Heart left ventricle (tissue), 16 donors: ENCODE measurements around the gene CDH12. TPM values are rescaled to one million over a fixed set of nuclear protein-coding genes. Genes with fewer than 3 reads are reported as not detected.
"Not testable (repeated sequence)": the region's sequence is repeated elsewhere in the genome, so short reads cannot be mapped to it uniquely, and the experiment has no call there.

Experiments
- ATAC-seq, 4 donors: fragments of 200-7000 bp; cut with Tn5 transposase; one replicate each; pipeline ENCODE4 v1.9.1; 2020 to 2022; ENCODE audit warnings: moderate library complexity in 4 of 4, mild to moderate bottlenecking in 3 of 4, moderate number of reproducible peaks in 1 of 4
- DNase-seq, 5 donors: peaks; one replicate each; pipeline ENCODE4 v3.0.0-alpha.2; 2020
- H3K27ac ChIP-seq, 12 donors: fragments of 200-600 bp; sonication (generic) in 4 of 12; one replicate each; pipeline versions ENCODE4 v1.5.0 to v1.8.0; 2016 to 2022; ENCODE audit warnings: mild to moderate bottlenecking in 2 of 12
- H3K27me3 ChIP-seq, 9 donors: fragments of 200-600 bp; sonication (generic) in 2 of 9; one replicate each; pipeline versions ENCODE4 v1.5.1 to v1.8.0; 2016 to 2022; ENCODE audit warnings: mild to moderate bottlenecking in 3 of 9
- H3K36me3 ChIP-seq, 9 donors: fragments of 200-600 bp; sonication (generic) in 2 of 9; one replicate each; pipeline versions ENCODE4 v1.5.0 to v1.8.0; 2018 to 2022; ENCODE audit warnings: mild to moderate bottlenecking in 2 of 9
- H3K4me1 ChIP-seq, 12 donors: fragments of 200-600 bp; sonication (generic) in 4 of 12; one replicate each; pipeline versions ENCODE4 v1.5.0 to v1.8.0; 2016 to 2022; ENCODE audit warnings: mild to moderate bottlenecking in 3 of 12
- H3K4me3 ChIP-seq, 12 donors: fragments of 200-600 bp; sonication (generic) in 4 of 12; one replicate each; pipeline versions ENCODE4 v1.5.0 to v1.8.0; 2017 to 2022; ENCODE audit warnings: mild to moderate bottlenecking in 9 of 12, moderate library complexity in 4 of 12
- H3K9me3 ChIP-seq, 12 donors: fragments of 200-600 bp; sonication (generic) in 4 of 12; one replicate each; pipeline versions ENCODE4 v1.5.0 to v1.8.0; 2016 to 2022; ENCODE audit warnings: mild to moderate bottlenecking in 1 of 12
- CTCF ChIP-seq, 12 donors: fragments of 200-600 bp; sonication (generic) in 4 of 12; IDR thresholded peaks; one replicate each; pipeline versions ENCODE4 v1.5.0 to v1.8.0; 2018 to 2022; ENCODE audit warnings: antibody characterized with exemption in 12 of 12, mild to moderate bottlenecking in 5 of 12
- POLR2A ChIP-seq, 2 donors: fragments of 450-650 bp; IDR thresholded peaks; one replicate each; pipeline ENCODE4 v1.6.1; 2017; ENCODE audit warnings: antibody characterized with exemption in 2 of 2, mild to moderate bottlenecking in 2 of 2, moderate library complexity in 2 of 2
- WGBS, 4 donors: extraction: QIAGEN DNeasy Blood & Tissue Kit in 2 of 4; methylation state at CpG; one replicate each; pipeline versions ENCODE4 v1.1.5 to v1.1.7; 2013 to 2018; 5-methylcytosine and 5-hydroxymethylcytosine counted together
- intact Hi-C, 10 donors: fragments of 100-400 bp; cut with DNase I; formaldehyde crosslinking; loops; one replicate each; pipeline versions ENCODE4 v1.11.1 to v1.14.2; 2022
- polyA plus RNA-seq, 2 donors: library from polyadenylated mRNA; stranded (reverse); fragments of 200-250 nt; gene quantifications; one replicate each; pipeline ENCODE4 v1.2.3, GENCODE V29; 2013
- total RNA-seq, 9 donors: library from RNA; depleted of rRNA in 2 of 9; stranded (reverse); fragments of >200 nt in 2 of 9; fragmentation: NEBNext Ultra II Directional in 3 of 9; extraction: Animal tissue kit (Norgen Biotek cat#: 25700) in 3 of 9; gene quantifications; one replicate each; pipeline versions ENCODE4 v1.1.0 to v1.2.4, GENCODE V29; 2016 to 2023
- donor health status: ischemic (EF 13 %, LVEDD 7.1; RV severe dilation, severe dysfunction).
- donor health status: healthy with polysubstance abuse.
- donor health status: DM: no; HTN: yes; CAD: no.
- donor health status: DM: no; HTN: no; CAD: no.
- donor health status: ischemic (EF 25% LVEDD 6.9; RV normal size, moderate dysfunction).
- donor health status: ischemic (EF 25% LVEDD 5.7; RV mildly dilated, moderate dysfunction).
- donor health status: healthy.
- donor health status: DM: yes; HTN: yes; CAD: no.
- donor health status: ischemic (EF 35%, LVEDD 5.7; RV mildly dilated, moderate dysfunction).
- donor health status: nonischemic (EF 11% LVEDD 7.7; RV severe dilation, severe dysfunction).
- donor health status: DM: yes; HTN: yes; CAD: no.
- donor health status: PGD.
- donor health status: ischemic (EF 29% LVEDD 5.4; RV normal size, mild dysfunction).
- donor health status: nonischemic (EF 23%, LVEDD 6.1; RV moderate dilation, normal function).

Gene CDH12
- total and polyA plus RNA-seq, 11 donors = 0.11 TPM; not detected in 10

- H3K27ac ChIP-seq = no peak overlapping the region
- no peaks in the 10 kb centered on the region for H3K36me3 ChIP-seq
- H3K27me3 ChIP-seq = no peaks in the 10 kb centered on the region
- DNase-seq (no peak), ATAC-seq (no peak)
- 81 to 90% (median 86%) methylated on average over 1 of the region's 1 CpG for WGBS, 4 donors
- H3K4me1 ChIP-seq = no peaks in the 10 kb centered on the region
- H3K4me3 ChIP-seq = no peak overlapping the region
- H3K9me3 ChIP-seq = peaks cover 0 to 7% (median 0%) of the 10 kb centered on the region in 12 donors
- TF ChIP-seq CTCF (IDR thresholded peaks at IDR 0.05) (no peak), POLR2A (IDR thresholded peaks at IDR 0.05) (no peak)
- intact Hi-C loops = no loop called here
Measured at GRCh38 chr5:22612928-22613327, 240.2 kb downstream of the CDH12 start.

GRCh38 chr5:22611327-22611726 lies 241.8 kb downstream of the CDH12 start:
- Histone ChIP-seq H3K4me1 (no peaks in the 10 kb centered on the region), H3K27me3 (no peaks in the 10 kb centered on the region), H3K4me3 (no peak overlapping the region), H3K9me3 (peaks cover 0 to 9% (median 0%) of the 10 kb centered on the region in 12 donors), H3K27ac (no peak overlapping the region), H3K36me3 (no peaks in the 10 kb centered on the region)
- DNase-seq (no peak), ATAC-seq (no peak)
- intact Hi-C loops = no loop called here
- TF ChIP-seq CTCF (IDR thresholded peaks at IDR 0.05) (no peak), POLR2A (IDR thresholded peaks at IDR 0.05) (no peak)

- H3K27ac ChIP-seq, ATAC-seq, DNase-seq, intact Hi-C loops, H3K36me3 ChIP-seq, H3K4me1 ChIP-seq, H3K4me3 ChIP-seq, H3K27me3 ChIP-seq: not testable (repeated sequence)
- 60 to 76% (median 70%) methylated on average over 4 to 5 of the region's 5 CpGs for WGBS, 4 donors
- peaks cover 0 to 12% (median 2%) of the 10 kb centered on the region in 12 donors for H3K9me3 ChIP-seq
Measured at GRCh38 chr5:22607498-22607897, 245.6 kb downstream of the CDH12 start.

DNA sequence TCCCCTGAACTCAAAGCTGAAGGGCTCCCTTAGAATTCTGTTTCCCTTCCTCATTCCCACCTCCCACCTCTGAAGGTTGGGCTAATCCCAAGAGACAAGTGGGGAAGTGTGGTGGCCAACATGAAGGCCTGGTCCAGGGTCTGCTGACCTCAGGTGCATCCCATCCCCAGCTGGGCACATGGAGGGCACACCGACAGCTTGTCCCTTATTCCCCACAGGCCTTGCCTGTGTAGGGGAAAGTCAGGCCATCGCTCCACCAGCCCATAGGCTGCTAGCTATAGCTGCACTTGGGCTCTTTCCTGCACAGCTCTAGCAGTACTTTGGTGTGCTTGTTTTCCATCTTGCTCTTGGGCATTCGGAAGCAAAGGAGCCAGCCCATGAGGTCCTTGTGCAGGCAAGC lies 247.7 kb downstream of the CDH12 start:
- Histone ChIP-seq H3K9me3 (peaks cover 0 to 12% (median 2%) of the 10 kb centered on the region in 12 donors), H3K27ac (no peak overlapping the region), H3K4me3 (no peak overlapping the region), H3K27me3 (no peaks in the 10 kb centered on the region), H3K4me1 (no peaks in the 10 kb centered on the region), H3K36me3 (no peaks in the 10 kb centered on the region)
- DNase-seq (no peak), ATAC-seq (no peak)
- TF ChIP-seq CTCF (IDR thresholded peaks at IDR 0.05) (no peak), POLR2A (IDR thresholded peaks at IDR 0.05) (no peak)
- intact Hi-C loops = no loop called here
- 77 to 93% (median 81%) methylated on average over 2 to 3 of the region's 3 CpGs for WGBS, 4 donors

GRCh38 chr5:22604711-22605110 lies 248.4 kb downstream of the CDH12 start:
- Histone ChIP-seq H3K4me3 (no peak overlapping the region), H3K4me1 (no peaks in the 10 kb centered on the region), H3K27me3 (no peaks in the 10 kb centered on the region), H3K27ac (no peak overlapping the region), H3K9me3 (peaks cover 0 to 12% (median 2%) of the 10 kb centered on the region in 12 donors), H3K36me3 (no peaks in the 10 kb centered on the region)
- intact Hi-C loops = no loop called here
- TF ChIP-seq CTCF (IDR thresholded peaks at IDR 0.05) = no peak
- no peak for TF ChIP-seq POLR2A (IDR thresholded peaks at IDR 0.05)
- ATAC-seq (no peak), DNase-seq (no peak)
